Measurements from ENCODE around the gene RXRG. TPM values are rescaled to one million over a fixed set of nuclear protein-coding genes. Genes with fewer than 3 reads are reported as not detected.
A peak's percentile ranks its signal among the peaks of the same experiment; 100 is the strongest.

Gene RXRG
- total and polyA plus RNA-seq, 7 donors: 2.8 to 45.9 (median 12.8) TPM

- peaks cover 22% of the 10 kb centered on the region for H3K4me1 ChIP-seq
- ATAC-seq (peak; percentile 77 to 84 (median 81)), DNase-seq (peak; percentile 35 to 77)
- no peaks in the 10 kb centered on the region for H3K9me3 ChIP-seq
- TF ChIP-seq, protein P1, sequence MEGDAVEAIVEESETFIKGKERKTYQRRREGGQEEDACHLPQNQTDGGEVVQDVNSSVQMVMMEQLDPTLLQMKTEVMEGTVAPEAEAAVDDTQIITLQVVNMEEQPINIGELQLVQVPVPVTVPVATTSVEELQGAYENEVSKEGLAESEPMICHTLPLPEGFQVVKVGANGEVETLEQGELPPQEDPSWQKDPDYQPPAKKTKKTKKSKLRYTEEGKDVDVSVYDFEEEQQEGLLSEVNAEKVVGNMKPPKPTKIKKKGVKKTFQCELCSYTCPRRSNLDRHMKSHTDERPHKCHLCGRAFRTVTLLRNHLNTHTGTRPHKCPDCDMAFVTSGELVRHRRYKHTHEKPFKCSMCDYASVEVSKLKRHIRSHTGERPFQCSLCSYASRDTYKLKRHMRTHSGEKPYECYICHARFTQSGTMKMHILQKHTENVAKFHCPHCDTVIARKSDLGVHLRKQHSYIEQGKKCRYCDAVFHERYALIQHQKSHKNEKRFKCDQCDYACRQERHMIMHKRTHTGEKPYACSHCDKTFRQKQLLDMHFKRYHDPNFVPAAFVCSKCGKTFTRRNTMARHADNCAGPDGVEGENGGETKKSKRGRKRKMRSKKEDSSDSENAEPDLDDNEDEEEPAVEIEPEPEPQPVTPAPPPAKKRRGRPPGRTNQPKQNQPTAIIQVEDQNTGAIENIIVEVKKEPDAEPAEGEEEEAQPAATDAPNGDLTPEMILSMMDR (IDR thresholded peaks at IDR 0.05): no peak
- peaks cover 0 to 4% (median 0%) of the 10 kb centered on the region in 3 donors for H3K27me3 ChIP-seq (ENCODE audit: insufficient read depth in 3 of 3, low read length in 2 of 3)
- peak overlapping the region; percentile 70 for H3K4me3 ChIP-seq
- H3K36me3 ChIP-seq (ENCODE audit: insufficient read depth in 1 of 2, low read depth in 1 of 2): no peaks in the 10 kb centered on the region
- intact Hi-C loops (cut with DNase I): no loop called here
- WGBS, 3 donors: 0 to 8% (median 6%) methylated on average over 8 of the region's 8 CpGs
- peak overlapping the region; percentile 80 for H3K27ac ChIP-seq
Observed at GRCh38 chr1:165443539-165444311, 1.2 kb downstream of the RXRG start.

DNA sequence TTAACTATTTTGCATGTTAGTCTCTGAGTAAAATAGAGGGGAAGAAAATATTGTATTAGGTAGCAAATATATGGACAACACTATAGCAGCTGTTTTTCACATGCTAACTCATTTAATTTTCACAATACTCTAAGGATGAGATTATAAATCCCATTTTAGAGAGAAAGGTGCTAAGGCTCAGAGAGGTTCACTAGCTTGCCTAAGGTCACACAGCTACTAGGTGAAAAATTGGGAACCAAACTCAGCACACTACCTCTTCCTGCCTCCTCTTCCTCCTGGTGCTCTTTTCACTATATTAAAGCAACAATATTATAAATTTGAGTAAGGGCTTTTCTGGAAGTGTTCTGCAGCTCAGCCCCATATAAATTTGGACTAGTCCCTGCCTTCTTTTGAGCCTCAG lies 2.3 kb downstream of the RXRG start:
- Histone ChIP-seq H3K4me3 (no peak overlapping the region), H3K27ac (no peak overlapping the region)
- no peak for ATAC-seq

GRCh38 chr1:165442053-165442452 lies 2.9 kb downstream of the RXRG start:
- intact Hi-C loops (cut with DNase I): no loop called here
- 66 to 85% (median 81%) methylated on average over 3 of the region's 3 CpGs for WGBS, 3 donors

More for the DNA sequence above, 2.3 kb downstream of the RXRG start:
- no peaks in the 10 kb centered on the region for H3K36me3 ChIP-seq (ENCODE audit: insufficient read depth in 1 of 2, low read depth in 1 of 2)
- H3K4me1 ChIP-seq: peaks cover 22% of the 10 kb centered on the region
- TF ChIP-seq, protein P1 (IDR thresholded peaks at IDR 0.05): no peak
- peaks cover 0 to 4% (median 0%) of the 10 kb centered on the region in 3 donors for H3K27me3 ChIP-seq (ENCODE audit: insufficient read depth in 3 of 3, low read length in 2 of 3)
- H3K9me3 ChIP-seq: no peaks in the 10 kb centered on the region
- no peak for DNase-seq
- intact Hi-C loops (cut with DNase I): no loop called here

GRCh38 chr1:165441166-165441880 lies 3.6 kb downstream of the RXRG start:
- H3K4me1 ChIP-seq: peaks cover 25% of the 10 kb centered on the region
- intact Hi-C loops (cut with DNase I): no loop called here
- no peak overlapping the region for H3K27ac ChIP-seq
- no peaks in the 10 kb centered on the region for H3K9me3 ChIP-seq
- no peak for DNase-seq
- WGBS, 3 donors: 42 to 65% (median 53%) methylated on average over 5 of the region's 5 CpGs
- no peak overlapping the region for H3K4me3 ChIP-seq
- ATAC-seq: no peak
- TF ChIP-seq, protein P1 (IDR thresholded peaks at IDR 0.05): no peak
- peaks cover 0 to 4% (median 0%) of the 10 kb centered on the region in 3 donors for H3K27me3 ChIP-seq (ENCODE audit: insufficient read depth in 3 of 3, low read length in 2 of 3)
- H3K36me3 ChIP-seq (ENCODE audit: insufficient read depth in 1 of 2, low read depth in 1 of 2): no peaks in the 10 kb centered on the region

More at GRCh38 chr1:165442053-165442452, 2.9 kb downstream of the RXRG start:
- Histone ChIP-seq H3K4me3 (no peak overlapping the region), H3K9me3 (no peaks in the 10 kb centered on the region), H3K27me3 (ENCODE audit: insufficient read depth in 3 of 3, low read length in 2 of 3) (peaks cover 0 to 4% (median 0%) of the 10 kb centered on the region in 3 donors), H3K27ac (no peak overlapping the region), H3K36me3 (ENCODE audit: insufficient read depth in 1 of 2, low read depth in 1 of 2) (no peaks in the 10 kb centered on the region), H3K4me1 (peaks cover 23% of the 10 kb centered on the region)
- ATAC-seq (no peak), DNase-seq (no peak)
- TF ChIP-seq, protein P1 (IDR thresholded peaks at IDR 0.05): no peak
